ENCODE results near the gene ECE1. TPM values are rescaled to one million over a fixed set of nuclear protein-coding genes. Genes with fewer than 3 reads are reported as not detected.

The ECE1 gene
- total and polyA plus RNA-seq, 2 donors (not counting 3 experiments of a cell fraction or from before 2014, with no cell fraction given): 437 to 562 TPM

DNA sequence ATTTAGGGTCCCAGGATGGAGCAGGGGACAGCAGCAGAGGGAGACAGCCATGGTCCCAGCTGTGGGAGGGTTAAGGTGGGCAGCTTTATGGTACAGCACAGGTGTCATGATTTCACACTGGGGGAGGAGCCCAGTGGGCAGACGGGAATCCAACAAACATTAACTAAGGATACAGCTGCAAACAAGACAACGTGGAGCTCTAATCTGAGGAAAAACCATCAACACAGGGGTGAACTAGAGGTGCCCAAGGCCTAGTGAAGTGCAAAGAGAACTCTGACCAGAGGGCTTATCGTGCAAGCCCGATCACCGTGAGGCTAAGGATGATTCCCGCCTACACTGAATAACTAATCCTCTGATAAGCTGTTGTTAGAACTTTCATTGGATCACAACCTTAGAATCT, 18.7 kb downstream of the ECE1 start:
- dilution Hi-C loops (cut with MboI; ENCODE audit: extremely low pct_ligation_motif_present, low sequenced_read_pairs): no loop called here
- CTCF ChIA-PET: interaction anchor here (0.8 to 6.1 kb wide), 13 partner anchors 9 to 97 kb away, joined by 3 to 298 read pairs (median 19); no protein-coding TSS in a partner anchor
- BruUV-seq (replicated peaks): no TSS peak

DNA sequence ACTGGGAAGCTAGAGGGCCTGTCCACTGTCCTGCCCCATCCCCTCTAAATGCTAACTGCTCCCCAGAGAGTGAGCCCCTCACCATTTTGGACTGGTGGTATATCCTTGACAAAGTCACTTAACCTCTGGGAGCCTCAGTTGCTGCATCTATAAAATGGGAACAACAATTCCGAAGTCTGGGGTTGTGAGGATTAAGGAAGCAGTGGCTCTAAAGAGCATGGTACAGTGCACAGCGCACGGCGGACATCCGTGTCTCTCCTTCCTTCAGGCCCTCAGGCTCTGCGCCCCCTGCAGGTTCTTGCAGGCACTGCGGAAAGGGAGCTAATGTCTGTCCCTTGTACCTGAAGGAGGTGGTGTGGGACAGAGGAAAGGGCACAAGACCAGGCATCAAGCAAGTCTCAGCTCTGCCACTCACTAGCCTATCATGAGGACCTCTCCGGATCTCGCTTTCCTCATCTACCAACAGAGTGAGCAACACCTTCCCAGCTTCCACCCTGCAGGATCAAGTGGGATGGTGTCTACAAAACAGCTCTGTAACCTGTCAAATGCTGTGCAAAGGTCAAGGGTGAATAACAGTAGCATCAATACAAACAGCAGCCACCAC, 20.1 kb downstream of the ECE1 start:
- ChIA-PET POLR2A (interaction anchor here (0.7 to 1.6 kb wide), 4 partner anchors 8 to 75 kb away, joined by 3 to 4 read pairs (median 4); no protein-coding TSS in a partner anchor), CTCF (interaction anchor here (0.6 to 6.1 kb wide), 46 partner anchors 10 to 573 kb away, joined by 3 to 298 read pairs (median 7); partner anchors contain the start of gene ECE1)
- Histone ChIP-seq H3K4me2 (ENCODE audit: insufficient read depth, low read length) (no peak overlapping the region), H3K9ac (replicated peaks; ENCODE audit: extremely low read depth, insufficient read depth, low read length) (no peak overlapping the region), H3K27ac (ENCODE audit: insufficient read depth, low read depth, low read length) (no peak overlapping the region), H2AFZ (ENCODE audit: low read depth, low read length) (no peak overlapping the region), H3K27me3 (ENCODE audit: control insufficient read depth in 2 of 2, insufficient read depth in 2 of 2, low read length in 2 of 2) (no peaks in the 10 kb centered on the region), H3K9me3 (replicated peaks; ENCODE audit: control insufficient read depth, insufficient read depth, low read length) (no peaks in the 10 kb centered on the region), H3K4me1 (ENCODE audit: control insufficient read depth, extremely low read depth, insufficient read depth, low read length) (peaks cover 60% of the 10 kb centered on the region), H3K79me2 (ENCODE audit: control insufficient read depth, insufficient read depth, low read length) (peaks cover 88% of the 10 kb centered on the region), H4K20me1 (replicated peaks; ENCODE audit: control insufficient read depth, extremely low read depth, insufficient read depth, low read length) (no peaks in the 10 kb centered on the region), H3K9me1 (replicated peaks; ENCODE audit: control insufficient read depth, extremely low read depth, insufficient read depth, low read length) (no peaks in the 10 kb centered on the region), H3K36me3 (ENCODE audit: control insufficient read depth in 2 of 2, extremely low read depth in 1 of 2, insufficient read depth in 2 of 2, low read length in 2 of 2) (peaks cover 33 to 53% of the 10 kb centered on the region in 2 experiments), H3K4me3 (replicated peaks in 1 of 3; ENCODE audit: insufficient read depth in 1 of 3, low read depth in 1 of 3, low read length in 3 of 3) (no peak overlapping the region)
- TF ChIP-seq EZH2 (IDR thresholded peaks at IDR 0.05; ENCODE audit: borderline replicate concordance, low read depth, low read length, severe bottlenecking): no peak
- TF ChIP-seq, protein P1, sequence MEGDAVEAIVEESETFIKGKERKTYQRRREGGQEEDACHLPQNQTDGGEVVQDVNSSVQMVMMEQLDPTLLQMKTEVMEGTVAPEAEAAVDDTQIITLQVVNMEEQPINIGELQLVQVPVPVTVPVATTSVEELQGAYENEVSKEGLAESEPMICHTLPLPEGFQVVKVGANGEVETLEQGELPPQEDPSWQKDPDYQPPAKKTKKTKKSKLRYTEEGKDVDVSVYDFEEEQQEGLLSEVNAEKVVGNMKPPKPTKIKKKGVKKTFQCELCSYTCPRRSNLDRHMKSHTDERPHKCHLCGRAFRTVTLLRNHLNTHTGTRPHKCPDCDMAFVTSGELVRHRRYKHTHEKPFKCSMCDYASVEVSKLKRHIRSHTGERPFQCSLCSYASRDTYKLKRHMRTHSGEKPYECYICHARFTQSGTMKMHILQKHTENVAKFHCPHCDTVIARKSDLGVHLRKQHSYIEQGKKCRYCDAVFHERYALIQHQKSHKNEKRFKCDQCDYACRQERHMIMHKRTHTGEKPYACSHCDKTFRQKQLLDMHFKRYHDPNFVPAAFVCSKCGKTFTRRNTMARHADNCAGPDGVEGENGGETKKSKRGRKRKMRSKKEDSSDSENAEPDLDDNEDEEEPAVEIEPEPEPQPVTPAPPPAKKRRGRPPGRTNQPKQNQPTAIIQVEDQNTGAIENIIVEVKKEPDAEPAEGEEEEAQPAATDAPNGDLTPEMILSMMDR (IDR thresholded peaks at IDR 0.05; ENCODE audit: extremely low read depth in 1 of 2, insufficient read depth in 1 of 2, low read depth in 1 of 2, low read length in 2 of 2): peak; percentile 98
- no peak for TF ChIP-seq POLR2A (IDR thresholded peaks at IDR 0.05; ENCODE audit: low read depth, low read length)
- FAIRE-seq: peak; percentile 96
- BruUV-seq (replicated peaks): no TSS peak
- dilution Hi-C loops (cut with MboI; ENCODE audit: extremely low pct_ligation_motif_present, low sequenced_read_pairs) (no loop called here), intact Hi-C loops (cut with micrococcal nuclease) (loop anchor here (1.0 to 2.0 kb wide), 3 partner anchors 8 to 65 kb away; no protein-coding TSS in a partner anchor)
- peak; percentile 84 for DNase-seq (ENCODE audit: low read depth, low spot score)

More for the DNA sequence above, 18.7 kb downstream of the ECE1 start:
- no peaks in the 10 kb centered on the region for H4K20me1 ChIP-seq (replicated peaks; ENCODE audit: control insufficient read depth, extremely low read depth, insufficient read depth, low read length)
- H3K9me1 ChIP-seq (replicated peaks; ENCODE audit: control insufficient read depth, extremely low read depth, insufficient read depth, low read length): no peaks in the 10 kb centered on the region
- no peak overlapping the region for H3K9ac ChIP-seq (replicated peaks; ENCODE audit: extremely low read depth, insufficient read depth, low read length)
- H3K4me1 ChIP-seq (ENCODE audit: control insufficient read depth, extremely low read depth, insufficient read depth, low read length): peaks cover 60% of the 10 kb centered on the region
- FAIRE-seq (no peak), DNase-seq (ENCODE audit: low read depth, low spot score) (no peak)
- intact Hi-C loops (cut with micrococcal nuclease): loop anchor here (2.0 kb wide), 1 partner anchor 63 kb away; no protein-coding TSS in a partner anchor
- peaks cover 84% of the 10 kb centered on the region for H3K79me2 ChIP-seq (ENCODE audit: control insufficient read depth, insufficient read depth, low read length)
- no peak overlapping the region for H3K4me3 ChIP-seq (replicated peaks in 1 of 3; ENCODE audit: insufficient read depth in 1 of 3, low read depth in 1 of 3, low read length in 3 of 3)
- no peaks in the 10 kb centered on the region for H3K27me3 ChIP-seq (ENCODE audit: control insufficient read depth in 2 of 2, insufficient read depth in 2 of 2, low read length in 2 of 2)
- H2AFZ ChIP-seq (ENCODE audit: low read depth, low read length): no peak overlapping the region
- no peaks in the 10 kb centered on the region for H3K9me3 ChIP-seq (replicated peaks; ENCODE audit: control insufficient read depth, insufficient read depth, low read length)
- H3K4me2 ChIP-seq (ENCODE audit: insufficient read depth, low read length): no peak overlapping the region
- POLR2A ChIA-PET: interaction anchor here (1.3 kb wide), 1 partner anchor 10 kb away, joined by 4 read pairs; no protein-coding TSS in a partner anchor
- no peak overlapping the region for H3K27ac ChIP-seq (ENCODE audit: insufficient read depth, low read depth, low read length)
- TF ChIP-seq GATA2 (IDR thresholded peaks at IDR 0.05; ENCODE audit: insufficient read depth, insufficient read length, low read depth, low read length) (no peak), FOS (IDR thresholded peaks at IDR 0.05; ENCODE audit: borderline replicate concordance, insufficient read depth, low read length) (no peak), MYC (IDR thresholded peaks at IDR 0.05; ENCODE audit: low read depth, low read length) (no peak)
- H3K36me3 ChIP-seq (ENCODE audit: control insufficient read depth in 2 of 2, extremely low read depth in 1 of 2, insufficient read depth in 2 of 2, low read length in 2 of 2): peaks cover 33 to 44% of the 10 kb centered on the region in 2 experiments
